Activated CD4-positive, alpha-beta T cell treated with anti-CD3 and anti-CD28 coated beads for 48 hours (primary cell): ENCODE data around the gene PRKAG2.
A peak's percentile ranks its signal among the peaks of the same experiment; 100 is the strongest.

Experiments used
- DNase-seq: peaks from one replicate; pipeline ENCODE4 v3.0.0-alpha.2; 2020

PRKAG2 gene

DNA sequence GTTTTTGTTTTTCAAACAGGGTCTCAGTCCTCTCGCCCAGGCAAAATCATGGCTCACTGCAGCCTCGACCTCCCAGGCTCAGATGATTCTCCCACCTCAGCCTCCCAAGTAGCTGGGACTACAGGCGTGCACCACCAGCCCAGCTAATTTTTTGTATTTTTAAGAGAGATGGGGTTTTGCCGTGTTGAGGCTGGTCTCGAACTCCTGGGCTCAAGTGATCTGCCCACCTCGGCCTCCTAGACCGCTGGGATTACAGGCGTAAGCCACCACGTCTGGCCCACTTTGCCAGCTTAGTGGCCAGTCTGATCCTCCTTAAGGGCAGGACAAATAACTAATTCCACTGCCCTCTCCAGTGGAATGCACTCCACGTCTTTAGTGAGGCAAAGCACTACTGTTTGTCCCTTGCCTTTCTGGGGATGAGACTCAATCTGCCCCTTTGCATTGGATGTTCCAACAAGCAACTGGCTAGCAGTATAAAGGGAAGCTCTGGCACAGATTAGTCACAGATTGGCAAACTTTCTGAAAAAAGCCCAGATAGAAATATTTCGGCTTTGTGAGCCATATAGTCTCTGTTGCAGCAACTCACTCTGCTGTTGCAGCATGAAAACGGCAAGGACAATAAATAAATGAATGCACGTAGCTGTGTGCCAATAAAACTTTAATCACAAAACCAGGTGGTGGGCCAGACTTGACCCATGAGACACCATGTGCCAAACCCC lies 213.4 kb downstream of the PRKAG2 start:
- DNase-seq = no peak

DNA sequence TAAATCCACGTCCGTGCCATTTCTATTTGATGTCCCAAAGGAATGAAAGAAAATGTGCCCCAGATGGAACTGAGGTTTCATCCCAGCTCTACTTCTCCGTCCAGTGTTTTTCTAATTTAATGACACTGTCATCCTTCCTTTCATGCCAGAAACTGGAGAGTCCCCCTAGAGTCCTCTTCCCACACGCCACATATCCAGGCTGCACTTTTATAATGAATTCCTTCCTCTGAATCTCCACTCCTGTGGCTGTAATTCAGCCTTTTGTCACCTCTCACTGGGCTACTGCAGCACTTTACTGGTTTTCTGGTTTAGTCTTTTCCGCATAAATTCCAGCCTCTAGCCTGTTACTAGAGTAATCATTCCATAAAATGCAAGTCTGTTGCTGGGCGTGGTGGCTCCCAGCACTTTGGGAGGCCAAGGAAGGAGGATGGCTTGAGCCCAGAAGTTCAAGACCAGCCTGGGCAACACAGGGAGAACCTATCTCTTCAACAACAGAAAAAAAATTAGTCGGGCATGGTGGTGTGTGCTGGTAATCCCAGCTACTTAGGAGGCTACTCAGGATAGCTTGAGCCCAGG lies 214.6 kb downstream of the PRKAG2 start:
- no peak for DNase-seq

DNA sequence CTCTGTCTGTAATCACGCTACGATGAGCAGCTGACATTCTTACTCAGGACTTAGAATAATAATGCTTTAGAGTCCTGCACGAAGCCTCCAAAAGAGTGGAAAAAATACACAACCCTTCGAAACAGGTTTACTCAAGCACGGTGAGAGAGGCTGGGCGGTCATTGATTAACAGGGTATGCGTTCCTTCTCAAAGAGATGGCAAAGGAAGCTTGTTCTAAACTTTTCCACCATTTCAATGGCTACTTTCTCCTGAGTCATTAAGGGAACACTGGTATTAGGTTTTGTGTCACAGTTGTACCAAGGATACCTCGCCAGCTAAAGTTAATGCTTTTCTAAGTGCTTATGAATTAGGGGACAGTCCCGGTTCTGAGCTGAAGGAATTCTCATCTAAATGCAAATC lies 215.3 kb downstream of the PRKAG2 start:
- DNase-seq = no peak

DNA sequence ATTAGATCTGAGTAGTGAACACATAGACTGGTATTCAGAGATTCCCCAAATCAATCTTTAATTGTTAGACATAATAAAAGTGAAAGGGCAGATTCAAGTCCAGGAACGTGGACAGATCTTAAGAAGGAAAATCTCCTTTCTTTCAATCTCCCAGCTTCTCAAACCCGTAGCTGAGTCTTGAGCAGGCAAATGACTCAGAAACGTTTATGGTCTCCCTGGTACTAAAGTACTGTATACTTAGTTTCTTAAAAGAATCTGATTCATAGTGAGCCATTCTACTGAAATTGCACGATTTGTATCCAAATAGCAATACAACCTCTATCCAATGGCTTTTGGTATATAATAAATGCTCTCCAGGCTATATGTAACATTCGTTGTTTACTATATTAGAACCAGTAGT lies 216.8 kb downstream of the PRKAG2 start:
- DNase-seq = no peak

DNA sequence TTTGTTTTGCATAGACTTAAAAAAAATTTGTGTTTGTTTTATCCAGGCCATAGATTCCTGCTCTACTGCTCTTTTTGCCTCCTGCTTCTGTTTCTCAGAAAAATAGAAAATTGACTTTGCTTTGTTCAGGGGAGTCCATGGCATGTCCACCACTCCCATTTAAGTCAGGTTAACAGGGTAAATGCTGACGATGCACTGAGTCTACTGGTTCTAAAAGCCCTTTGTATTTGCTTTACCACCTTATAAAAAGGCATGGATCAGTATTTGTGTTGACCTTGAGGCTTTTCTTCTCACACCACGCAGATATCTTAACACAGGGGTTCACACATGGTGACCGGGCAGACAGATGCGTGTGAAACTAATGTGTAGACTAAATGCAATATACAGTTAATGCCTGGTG lies 217.7 kb downstream of the PRKAG2 start:
- no peak for DNase-seq

DNA sequence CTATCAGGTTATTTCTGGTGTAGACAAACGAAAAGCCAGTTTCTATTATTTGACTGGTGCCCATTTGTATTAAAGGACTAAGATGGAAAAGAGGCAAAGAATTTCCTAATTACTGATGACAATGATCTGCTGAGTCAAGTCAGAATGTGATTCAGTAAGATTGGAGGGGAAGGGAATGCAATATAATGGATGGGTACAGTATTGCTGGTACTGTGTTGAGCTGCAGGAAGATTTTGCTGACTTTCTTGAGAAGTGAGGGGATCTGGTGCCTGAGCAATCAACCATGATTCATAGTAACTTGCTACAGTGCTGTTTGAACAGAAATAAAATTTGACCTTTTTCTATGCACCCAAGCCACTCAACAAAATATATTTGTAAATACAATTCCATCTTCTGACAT lies 218.1 kb downstream of the PRKAG2 start:
- no peak for DNase-seq

DNA sequence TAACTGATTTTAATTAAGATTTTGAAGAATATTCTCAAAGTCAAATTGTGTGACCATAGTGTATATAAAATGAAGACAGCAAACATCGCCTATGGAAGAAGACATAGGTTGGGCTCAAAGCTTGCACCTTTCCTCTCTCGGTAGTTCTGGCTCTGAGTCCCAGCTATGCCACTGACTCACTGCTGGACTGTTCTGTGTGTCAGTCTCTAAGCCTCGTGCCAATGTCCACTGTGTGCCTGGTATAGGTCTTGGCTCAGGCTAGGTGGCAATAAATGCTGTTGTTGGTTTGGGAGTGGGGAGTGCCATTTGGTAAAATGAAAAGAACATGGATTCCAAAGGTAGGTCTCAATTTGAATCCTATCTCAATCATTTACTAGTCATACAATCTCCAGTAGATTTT lies 219.7 kb downstream of the PRKAG2 start:
- DNase-seq = no peak

DNA sequence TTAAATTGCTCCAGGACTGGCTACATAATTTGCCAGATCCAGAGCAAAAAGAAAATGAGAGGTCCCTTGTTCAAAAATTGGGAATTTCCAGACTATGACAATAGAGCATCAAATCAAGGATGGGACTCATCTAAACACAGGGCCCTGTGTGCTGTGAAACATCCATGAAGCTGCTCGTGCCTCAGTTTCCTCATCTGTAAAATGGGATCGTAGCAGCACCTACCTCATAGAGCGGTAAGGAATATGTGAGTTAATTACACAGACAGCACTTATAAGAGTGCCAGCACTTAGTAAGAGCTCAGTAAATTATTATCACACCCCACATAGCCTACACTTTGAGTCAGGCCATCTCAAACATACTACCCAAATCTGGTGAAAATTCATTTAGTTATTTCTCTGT lies 221.4 kb downstream of the PRKAG2 start:
- no peak for DNase-seq

DNA sequence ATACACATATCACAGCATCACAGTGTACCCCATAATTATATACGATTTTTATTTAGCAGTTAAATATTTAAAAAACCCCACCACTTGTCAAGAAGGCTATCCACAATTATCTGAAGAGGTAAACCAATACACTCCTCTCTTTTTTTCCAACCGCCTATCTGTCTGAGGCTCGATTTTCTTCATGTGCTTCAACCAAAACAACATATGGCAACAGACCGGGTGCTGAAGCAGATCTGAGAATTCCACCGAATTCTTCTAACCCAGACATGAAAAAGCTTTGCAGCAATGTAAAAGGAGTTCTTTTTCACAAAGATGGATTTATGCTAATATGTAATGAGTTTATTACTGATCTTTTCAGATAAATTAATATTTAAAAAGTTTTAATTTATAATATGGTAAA lies 224.8 kb downstream of the PRKAG2 start:
- DNase-seq = no peak

DNA sequence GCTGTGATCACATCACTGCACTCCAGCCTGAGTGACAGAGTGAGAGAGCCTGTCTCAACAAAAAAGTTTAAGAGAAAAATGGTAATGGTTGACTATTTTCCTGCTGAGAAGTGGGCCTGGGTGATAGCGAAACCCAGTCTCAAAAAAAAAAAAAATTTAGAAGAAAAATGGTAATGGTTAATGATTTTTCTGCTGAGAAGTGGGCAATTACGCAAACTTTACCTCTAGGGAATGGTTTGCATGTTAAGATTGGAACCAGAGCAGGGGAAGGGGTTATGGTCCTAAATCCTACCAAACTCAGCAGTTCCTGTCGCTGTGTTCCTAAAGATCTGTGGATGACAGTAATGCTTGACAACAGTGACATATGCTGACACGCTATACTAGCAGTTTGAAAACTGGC lies 226.8 kb downstream of the PRKAG2 start:
- DNase-seq = no peak

DNA sequence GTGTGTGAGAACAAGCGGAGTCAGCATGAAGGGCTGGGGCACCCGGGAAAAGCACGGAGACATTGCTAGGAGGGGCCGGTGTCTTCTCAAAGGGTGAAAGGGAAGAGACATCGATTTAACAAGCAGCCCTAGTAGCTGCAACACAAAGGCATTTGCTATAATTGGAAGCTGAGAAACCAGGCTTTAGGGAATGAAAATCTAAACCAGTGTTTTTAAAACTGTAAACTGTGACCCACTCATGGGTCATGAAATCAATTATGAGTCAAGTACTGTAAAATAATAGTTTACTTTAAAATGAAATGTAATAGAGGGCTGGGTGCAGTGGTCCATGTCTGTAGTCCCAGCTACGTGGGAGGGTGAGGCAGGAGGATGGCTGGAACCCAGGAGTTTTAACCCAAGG lies 228.5 kb downstream of the PRKAG2 start:
- DNase-seq = no peak

DNA sequence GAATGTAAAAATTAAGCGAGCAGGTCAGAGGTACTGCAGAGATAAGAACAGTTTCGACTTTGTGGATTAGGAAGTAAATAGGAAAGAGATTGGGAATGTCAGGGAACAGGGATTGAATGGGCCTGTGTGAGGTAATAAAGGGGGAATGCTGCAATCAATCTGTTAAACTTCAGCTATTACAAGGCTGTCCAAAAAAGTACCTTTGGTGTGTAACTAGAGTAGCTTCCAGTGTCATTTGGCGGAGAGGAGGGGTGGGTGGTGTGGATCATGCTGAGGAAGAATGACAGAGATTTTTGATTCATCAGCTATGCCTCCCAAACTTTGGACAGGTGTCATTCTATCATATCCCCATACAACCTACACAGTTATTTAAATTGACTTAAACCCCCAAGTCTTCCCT lies 229.0 kb downstream of the PRKAG2 start:
- no peak for DNase-seq

DNA sequence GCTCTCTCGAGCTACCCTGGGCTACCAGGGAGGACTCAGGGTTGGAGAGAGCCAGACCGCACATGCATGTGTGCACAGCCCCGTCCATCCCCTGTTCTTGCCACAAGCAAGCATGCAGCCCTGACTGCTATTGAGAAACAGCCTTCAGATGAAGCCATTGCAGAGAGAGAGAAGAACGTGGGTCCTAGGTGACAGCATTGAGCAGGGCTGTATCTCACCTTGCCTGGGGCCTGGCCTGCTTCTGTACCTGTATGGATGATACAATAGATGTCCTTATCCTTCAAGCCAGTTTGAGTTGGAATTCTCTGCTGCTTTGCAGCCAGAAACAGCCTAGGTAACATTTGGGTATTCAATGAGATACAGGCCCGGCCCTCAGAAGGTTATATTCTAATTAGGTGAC lies 229.9 kb downstream of the PRKAG2 start:
- no peak for DNase-seq

DNA sequence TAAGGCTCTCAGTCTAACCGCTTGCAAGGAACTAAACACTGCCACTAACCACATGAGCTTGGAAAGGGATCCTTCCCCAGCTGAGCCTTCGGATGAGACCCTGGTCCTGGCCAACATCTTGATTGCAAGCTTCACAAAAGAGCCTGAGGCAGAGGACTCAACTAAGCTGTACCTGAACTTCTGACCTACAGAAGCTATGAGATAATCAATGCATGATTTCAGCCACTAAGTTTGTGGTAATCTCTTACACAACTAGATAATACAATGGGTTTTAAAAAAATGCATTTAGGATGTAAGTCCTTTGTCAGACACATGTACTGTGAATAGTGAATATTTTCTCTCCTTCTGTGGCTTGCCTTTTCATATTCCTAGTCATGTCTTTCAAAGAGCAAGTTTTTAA lies 231.6 kb downstream of the PRKAG2 start:
- DNase-seq = no peak

DNA sequence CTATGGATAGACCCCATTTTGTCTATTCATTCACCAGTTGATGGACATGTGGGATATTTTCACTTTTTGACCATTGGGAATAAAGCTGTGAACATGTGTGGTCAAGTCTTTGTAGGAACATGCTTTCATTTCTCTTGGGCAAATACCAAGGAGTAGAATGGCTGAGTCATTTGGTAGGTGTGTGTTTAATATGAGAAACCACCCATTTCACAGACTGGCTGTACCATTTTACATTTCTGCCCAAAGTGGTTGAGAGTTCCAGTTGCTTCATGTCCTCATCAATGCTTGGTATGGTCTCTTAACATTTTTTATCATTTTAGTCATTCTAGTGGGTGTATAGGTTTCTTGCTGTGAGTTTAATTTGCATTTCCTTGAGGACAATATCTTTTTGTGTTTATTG lies 232.4 kb downstream of the PRKAG2 start:
- no peak for DNase-seq

DNA sequence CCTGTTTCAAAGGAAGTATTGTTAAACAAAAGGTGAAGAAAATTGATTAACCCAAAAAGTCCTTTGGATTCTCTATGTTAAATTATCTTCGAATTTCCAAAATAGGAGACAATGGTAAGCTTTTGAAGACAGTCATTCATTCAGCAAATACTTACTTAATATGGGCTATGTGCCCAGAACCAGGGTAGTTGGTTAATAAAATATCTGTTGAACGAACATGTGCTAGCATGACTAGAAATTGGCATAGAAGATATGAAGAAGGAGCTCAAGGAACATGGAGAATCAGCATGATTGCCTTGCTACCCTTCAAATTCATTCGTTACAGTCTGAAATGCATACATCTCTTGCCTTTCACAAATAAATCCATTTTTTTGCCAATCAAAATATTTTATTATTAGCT lies 234.2 kb downstream of the PRKAG2 start:
- no peak for DNase-seq

DNA sequence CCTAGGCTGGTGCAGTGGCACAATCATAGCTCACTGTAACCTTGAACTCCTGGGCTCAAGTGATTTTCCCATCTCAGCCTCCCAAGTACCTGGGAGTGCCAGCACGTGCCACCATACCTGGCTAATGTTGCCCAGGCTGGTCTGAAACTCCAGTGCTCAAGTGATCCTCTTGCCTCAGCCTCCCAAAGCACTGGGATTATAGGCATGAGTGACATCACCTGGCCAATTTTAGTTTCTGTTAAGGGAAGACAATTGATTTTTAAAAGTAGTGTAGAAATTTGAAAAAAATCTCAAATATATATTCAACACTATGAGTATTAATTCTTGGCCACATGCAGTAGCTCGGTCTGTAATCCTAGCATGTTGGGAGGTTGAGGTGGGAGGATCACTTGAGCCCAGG lies 235.3 kb downstream of the PRKAG2 start:
- DNase-seq = no peak

DNA sequence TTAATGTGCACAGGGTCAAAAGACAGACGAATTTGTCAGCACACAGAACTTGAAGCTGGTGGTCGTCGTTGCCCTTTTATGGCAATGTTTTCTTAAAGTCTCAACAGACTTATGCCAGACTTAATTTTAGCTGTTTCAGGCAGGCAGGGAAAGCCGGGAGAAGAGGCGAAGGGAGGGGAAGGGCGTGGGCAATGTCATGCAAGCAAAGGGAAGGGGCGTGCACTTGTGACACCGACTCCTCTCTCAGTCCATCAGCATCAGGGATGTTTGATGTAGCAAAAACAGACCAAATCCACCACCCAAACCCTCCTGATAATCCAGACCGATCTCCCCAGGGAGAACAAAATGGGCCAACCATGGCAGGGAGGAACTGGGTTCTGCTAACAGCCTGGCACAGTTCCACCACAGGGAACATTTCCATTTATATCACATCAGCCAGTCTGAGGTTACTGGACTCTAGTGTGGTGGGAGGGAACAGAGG lies 239.1 kb downstream of the PRKAG2 start:
- no peak for DNase-seq

DNA sequence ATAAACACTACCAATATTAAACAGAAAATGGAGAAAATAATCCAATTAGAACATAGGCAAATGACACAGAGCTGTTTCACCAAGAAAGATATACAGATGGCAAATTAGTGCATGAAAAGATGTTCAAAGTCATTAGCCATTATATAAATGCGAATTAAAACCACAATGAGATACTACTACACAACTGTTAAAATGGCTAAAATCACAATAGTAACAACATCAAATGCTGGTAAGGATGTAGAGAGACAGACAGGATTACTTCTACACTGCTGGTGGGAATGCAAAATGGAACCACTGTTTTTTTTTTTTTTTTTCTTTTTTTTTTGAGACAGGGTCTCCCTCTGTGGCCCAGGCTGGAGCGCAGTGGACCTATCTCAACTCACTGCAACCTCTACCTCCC lies 242.3 kb downstream of the PRKAG2 start:
- no peak for DNase-seq

DNA sequence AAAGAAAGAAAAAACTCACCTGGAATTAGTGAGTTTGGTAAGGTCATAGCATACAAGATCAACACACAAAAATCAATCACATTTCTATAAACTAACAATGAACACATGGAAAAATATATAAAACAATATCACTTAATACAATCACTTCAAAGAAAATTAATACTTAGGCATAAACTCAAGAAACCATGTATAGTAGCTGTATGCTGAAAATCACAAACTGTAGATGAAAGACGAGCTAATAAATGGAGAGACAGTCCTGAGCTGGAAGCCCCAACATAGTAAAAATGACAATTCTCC lies 243.5 kb downstream of the PRKAG2 start:
- DNase-seq = no peak

DNA sequence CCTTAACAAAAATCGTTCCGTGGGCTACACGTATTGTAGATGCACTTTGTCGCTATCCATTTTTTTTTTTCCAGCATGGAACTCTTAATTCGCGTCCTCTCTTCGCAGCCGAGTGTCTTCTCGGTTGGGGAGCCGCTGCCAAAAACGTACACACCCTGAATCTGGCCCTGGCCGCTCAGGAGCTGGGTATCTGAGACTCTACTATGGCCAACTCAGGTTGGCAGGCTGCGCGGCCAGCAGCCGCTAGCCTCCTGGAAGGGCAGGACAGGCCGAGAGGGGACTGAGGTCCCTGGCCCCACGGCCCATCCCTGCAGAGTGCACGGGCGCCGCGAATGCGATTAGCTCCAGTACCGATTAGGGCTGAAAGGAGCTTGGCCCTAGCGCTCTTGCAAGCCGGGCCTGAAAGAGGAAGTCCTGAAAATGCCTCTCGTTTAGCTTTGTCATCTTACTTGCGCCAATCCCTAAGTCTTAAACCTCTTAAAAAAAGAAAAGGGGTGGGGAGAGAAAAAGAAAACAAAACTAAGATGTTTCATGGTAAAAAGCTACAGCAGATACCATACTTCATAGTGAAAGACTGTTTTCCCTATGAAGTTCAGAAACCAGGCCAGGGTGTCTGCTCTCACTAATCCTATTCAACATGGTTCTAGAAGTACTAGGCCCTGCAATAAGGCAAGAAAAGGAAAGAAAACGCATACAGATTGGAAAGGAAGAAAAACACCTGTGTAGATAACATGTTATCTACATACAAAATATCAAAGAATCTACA lies 244.0 kb downstream of the PRKAG2 start:
- DNase-seq = peak; percentile 63

DNA sequence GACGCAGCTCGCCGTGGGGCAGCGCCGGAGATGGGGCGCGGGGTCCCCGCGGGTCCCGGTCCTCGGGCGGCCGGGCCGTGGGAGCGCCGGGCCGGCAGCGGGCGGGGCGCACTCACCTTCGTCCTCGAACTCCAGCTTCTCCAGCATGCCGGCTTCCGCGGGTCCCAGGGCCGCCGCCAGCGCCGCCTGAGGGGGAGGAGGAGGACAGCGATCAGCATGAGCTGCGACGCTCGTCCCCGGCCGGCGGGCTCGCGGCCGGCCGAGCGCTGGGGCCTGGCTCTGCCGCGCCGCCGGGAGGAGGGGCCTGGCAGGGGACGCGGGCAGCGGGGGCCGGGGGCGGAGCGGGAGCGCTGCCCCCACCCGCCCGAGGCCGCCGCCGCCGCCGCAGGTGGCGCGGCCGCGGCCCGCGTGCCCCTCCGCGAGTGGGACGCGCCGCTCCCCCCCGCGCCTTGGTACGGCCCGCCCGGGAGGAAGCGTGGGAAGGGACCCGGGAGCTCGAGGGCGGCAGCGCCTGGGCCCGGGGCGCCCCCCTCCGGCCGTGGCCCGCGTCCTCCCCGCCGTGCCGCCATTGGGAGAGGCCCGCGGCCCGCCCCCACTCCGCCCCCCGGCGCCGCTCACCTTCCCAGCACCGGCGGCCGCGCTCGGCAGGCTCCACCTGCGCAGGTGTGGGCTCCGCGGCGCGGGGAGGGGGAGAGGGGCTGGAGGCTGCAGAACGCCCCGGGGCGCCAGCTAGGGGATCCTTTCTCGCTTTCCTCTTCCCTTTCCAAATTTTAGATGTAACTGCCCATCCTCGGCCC lies 244.8 kb downstream of the PRKAG2 start:
- peak; percentile 88 for DNase-seq

DNA sequence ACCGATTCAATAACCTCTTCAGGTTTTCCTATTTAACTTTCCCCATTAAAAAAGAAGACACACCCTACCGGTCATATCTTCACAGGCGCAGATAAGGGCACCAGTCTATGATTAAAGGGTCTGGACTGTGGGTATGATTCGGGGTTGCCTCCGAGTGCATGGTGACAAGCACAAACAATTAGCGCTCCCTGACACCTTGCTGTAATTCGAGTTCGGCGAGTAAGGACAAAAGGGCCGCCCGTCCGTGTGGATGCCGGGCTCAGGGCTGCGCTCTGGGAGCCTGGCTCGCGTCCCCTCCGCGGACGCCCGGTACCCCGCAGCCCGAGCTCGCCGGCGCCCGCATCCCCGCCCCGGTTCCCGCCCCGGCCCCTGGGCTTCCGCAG lies 245.4 kb downstream of the PRKAG2 start:
- DNase-seq = no peak
